ENCODE results near the gene ITGA11.
"Not testable (repeated sequence)": the region's sequence is repeated elsewhere in the genome, so short reads cannot be mapped to it uniquely, and the experiment has no call there.

Gene ITGA11

DNA sequence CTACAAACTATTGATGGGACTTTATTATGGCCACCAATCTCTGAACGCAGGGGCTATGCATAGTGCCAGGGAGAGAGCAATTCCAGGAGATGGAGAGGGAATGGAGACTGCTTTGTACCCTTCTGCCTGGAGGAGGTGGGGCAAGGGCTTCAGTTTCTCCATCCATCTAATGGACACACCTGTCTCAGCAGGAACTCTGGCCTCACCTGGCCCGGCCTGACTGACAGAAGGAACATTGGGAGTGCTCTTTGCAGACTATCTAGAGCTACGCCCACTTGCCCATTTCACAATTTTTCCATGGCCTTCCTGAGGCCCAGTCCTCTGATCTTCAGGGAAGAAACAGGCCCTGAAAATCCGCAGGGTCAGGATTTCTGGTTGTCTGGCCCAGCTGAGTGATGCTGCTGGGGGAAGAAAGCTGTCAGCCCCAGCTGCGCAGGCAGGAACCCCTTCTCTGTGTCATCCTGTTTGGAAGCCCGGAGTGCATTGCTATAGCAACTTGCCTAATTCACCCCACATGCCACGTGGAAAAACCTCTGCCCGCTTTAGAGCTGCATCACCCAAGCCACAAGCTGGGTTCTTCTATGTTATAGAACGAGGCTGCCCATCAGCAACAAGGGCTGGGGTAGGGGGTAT is 6.4 kb downstream of the ITGA11 start:
- no peak for DNase-seq

DNA sequence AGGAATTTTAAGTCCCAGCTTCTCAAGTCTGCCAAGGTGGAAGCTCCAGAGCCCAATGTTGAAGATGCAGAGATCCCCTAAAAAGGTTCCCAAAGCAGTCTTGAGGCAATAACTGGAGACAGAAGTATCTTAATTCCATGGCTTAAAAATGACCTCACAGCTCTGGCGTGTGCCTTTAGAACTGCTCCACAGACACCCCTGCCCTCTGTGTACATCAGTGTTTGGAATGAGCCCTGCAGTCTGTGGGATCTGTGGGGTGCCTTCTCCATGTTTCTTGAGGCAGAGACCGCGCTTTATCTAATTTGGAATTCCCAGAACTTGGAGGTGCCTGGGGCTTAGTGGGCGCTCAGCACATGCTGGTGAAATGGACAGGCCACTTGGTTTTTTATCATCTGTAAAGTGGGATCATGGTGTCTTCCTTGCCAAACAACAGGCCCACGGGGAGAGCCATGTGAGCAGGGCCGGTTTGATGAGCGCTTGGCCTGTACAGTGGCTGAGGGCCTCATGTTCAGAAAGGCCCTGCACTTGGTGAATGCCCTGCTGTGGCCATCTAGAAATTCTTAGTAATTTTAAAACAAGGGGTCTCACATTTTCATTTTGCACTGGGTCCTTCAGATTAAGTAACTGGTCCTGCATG is 7.1 kb downstream of the ITGA11 start:
- DNase-seq: no peak

- DNase-seq: no peak
Measured at GRCh38 chr15:68423359-68424296, 8.3 kb downstream of the ITGA11 start.

DNA sequence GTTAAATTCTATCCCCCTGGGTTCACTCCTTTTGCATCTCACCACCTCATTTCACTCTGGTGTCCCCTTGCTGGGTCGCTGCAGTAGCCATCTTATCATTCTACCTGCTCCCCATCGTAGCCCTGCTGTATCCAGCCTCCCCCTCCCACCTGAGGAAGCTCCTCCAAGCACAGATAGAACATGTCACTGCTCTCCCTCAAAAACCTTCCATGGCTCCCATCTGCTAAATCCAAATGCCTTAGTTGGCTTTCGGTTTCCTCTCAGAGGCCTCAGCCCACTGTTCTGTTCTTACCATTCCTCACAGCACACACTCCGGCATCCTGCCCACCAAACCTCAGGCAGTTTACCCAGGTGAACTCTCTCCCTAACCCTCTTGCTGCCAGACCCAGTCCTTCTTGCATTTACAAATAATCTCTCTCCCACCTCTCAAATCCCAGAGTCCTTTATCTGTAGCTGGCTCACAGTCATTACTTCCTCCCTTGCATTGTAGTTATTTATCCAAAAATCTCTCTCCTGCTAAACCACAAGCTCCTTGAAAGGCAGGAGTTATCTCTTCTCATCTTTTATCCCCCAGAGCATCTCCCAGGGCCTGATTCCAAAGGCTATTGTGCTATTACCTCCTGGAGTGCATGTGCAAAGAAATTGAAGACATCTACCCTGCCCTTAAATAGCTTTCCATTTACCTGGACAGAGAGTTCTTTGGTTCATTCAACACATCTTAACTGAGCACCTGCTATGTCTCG is 9.4 kb downstream of the ITGA11 start:
- DNase-seq: not testable (repeated sequence)

DNA sequence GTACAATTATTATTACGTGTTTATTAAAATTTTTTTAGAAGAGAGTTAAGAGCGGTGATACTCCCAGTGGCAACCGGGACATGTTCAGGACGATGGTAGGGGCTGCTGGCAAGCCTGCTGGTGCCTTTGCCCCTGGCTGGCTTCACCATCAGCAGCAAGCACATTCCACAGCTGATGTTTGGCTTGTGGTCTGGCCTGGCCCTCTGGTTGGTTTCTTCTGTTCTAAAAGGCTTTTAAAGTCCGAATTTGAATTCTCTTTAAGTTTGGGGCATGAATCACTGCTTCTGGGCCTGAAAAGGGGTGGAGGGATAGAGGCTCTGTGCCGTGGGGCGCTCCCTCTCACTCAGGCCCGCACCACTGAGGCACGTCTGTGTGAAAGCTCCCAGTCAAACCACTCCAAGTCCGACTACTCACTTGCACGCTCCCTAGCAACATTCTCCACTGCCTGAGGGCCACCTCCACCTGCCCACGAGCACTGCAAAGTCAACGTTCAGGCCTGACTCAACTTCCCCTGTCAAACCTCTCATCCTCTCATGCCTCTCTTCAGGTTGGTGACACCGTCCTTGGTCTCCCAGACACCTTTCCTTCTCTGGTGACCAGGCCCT is 10.1 kb downstream of the ITGA11 start:
- DNase-seq: no peak

- DNase-seq: no peak
Measured at GRCh38 chr15:68421115-68421551, 10.8 kb downstream of the ITGA11 start.

GRCh38 chr15:68420186-68420684 is 11.7 kb downstream of the ITGA11 start:
- no peak for DNase-seq

DNA sequence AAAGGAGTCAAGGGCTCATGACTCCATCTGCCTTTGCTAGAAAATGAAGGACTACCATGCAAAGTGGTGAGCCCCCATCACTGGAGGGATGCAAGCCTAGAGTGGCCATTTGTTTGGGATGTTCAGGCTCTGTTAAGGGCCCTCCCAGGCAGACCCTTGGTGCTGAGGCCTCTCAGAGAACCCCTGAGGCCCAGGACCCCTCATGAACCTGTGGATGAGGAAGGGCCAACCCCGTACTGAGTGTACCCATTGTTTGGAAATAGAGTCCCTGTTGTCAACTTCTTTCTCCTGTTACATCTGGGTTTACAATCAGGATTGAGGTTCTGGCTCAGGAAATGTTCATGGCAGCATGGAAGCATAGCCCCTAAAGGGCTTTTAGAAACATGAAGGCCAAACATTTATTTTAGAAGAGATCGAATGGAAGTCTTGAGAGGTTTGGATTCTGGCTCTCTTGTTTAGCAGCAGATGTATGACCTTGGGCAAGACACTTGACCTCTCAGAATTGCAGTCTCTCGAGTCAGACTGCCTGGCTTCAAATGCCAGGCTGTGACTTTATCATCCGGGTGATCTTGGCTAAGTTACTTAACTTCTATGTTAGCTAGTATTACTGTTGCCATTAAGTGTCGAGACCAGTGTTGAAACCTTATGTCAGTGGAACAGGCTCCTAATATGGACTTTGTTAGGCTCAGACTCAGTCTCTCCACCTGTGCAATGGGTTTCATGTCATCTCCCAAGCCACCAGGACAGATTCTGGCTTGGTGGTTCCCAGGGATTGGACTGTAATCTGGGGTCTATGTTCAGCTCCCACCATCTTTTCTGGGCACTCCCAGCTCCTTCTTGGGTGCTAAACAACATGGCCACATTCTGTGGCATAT is 12.4 kb downstream of the ITGA11 start:
- DNase-seq: no peak

- no peak for DNase-seq
Measured at GRCh38 chr15:68418611-68419161, 13.3 kb downstream of the ITGA11 start.

GRCh38 chr15:68417897-68418296 is 14.1 kb downstream of the ITGA11 start:
- DNase-seq: no peak

GRCh38 chr15:68417051-68417450 is 14.9 kb downstream of the ITGA11 start:
- DNase-seq: no peak

- no peak for DNase-seq
Measured at GRCh38 chr15:68416158-68416535, 15.8 kb downstream of the ITGA11 start.

GRCh38 chr15:68415501-68416157 is 16.3 kb downstream of the ITGA11 start:
- no peak for DNase-seq

DNA sequence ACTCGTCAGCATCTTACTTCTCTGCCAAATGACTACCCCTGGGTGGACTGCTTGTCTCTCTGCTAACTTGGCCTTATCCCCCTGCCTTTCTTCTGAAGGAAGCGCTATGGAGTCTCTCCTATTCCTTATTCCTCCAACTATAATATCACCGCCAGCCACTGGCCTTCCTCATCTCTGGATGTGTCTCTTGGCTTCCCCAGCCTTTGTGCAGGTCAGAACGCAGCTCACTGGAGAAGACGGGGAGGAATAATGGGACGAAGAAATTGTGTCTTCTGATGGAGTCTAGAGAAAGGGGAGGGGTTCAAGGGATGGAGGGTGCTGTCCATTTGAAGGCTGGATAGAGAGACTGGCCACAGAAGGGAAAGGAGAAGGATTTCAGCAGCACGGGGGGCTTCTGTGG is 16.9 kb downstream of the ITGA11 start:
- DNase-seq: no peak

DNA sequence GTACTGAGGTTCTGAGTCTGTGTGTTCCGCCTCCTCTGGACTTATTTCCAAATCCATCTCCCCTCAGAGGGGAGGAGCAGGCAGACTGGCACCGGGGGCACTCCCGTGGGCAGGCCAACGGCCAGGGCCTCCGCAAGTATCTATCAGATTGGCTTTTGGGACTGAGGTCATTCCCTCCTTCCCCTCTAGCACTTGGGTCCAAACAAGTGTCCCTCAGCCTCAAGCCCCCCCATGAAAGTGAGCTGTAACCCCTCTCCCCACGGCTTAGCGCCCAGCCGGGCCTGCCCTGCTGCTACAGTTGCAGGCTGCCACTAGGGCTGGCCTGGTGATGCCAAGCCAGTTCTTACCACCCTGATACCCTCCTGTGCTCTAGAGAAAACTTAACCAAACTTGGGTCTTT is 17.4 kb downstream of the ITGA11 start:
- no peak for DNase-seq

DNA sequence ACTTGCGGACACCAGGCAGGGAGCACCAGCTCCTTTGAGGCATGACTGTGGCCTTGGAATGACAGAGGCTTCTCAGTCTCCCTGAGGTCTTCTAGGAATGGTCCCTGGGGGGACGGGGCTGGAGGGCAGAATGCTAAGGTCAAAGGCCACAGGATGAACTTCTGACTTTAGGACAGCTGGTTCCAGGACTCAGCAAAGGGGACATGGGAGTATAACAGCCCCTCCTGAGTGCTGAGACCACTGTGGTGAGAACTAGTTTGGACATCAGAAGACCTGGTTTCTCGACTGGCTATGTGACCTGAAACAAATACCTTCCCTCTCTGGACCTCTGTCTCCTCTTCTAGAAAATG is 17.8 kb downstream of the ITGA11 start:
- no peak for DNase-seq

GRCh38 chr15:68413363-68414205 is 18.4 kb downstream of the ITGA11 start:
- DNase-seq: no peak

DNA sequence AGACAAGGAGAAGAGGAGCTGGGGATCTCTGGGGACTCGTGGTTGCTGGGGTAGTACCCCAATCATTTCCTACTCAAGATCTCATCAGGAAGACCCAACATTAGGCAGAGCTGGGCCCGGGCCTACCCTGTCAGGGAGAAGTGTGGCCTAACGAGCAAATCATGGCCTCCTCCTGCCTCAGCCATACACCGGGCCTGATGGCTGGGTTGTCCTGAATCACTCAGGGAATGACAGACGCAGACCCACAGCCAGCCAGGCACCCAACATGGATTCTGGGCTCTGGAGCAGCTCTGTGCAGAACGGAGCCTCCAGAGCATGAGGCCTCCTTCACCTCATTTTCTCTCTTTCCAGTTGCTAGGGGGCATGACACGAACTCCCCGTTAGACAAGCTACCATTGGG is 19.7 kb downstream of the ITGA11 start:
- no peak for DNase-seq

DNA sequence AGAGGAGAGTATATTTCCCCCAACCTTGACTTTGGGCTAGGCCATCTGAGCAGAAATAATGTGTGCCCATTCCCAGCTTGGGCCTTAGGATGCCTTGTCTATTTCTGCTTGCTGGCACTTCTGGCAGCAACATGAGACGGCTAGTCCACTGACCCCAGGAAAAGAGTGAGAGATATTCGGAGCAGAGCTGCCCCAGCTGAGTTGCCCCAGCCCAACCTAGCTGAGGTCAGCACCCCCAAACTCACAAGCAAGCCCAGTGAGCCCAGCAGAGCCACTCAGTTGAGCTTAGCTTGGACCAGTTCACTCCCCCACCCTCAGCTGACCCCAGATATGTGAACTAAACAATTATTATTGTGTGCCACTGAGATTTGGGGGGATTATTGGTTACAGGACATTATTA is 20.2 kb downstream of the ITGA11 start:
- DNase-seq: no peak

DNA sequence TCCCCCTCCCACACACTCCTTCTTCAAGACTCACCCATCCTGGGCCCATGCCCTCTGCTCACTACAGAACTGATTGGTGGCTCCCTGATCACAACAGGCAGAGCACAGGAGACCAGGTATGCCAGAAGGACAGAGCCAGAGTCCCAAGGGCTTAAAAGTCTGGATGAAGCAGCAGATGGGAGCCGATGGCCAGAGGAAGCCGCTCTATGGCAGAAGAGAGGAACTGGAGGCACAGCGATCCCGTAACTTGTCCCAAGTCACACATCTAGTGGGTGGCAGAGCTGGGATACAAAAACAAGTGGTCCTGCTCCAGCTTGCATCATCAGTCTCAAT is 20.7 kb downstream of the ITGA11 start:
- DNase-seq: no peak

Data from CD4-positive, alpha-beta T cell treated with Interferon alpha-2 for 1 hour (primary cell).